ENCODE results near the gene STAMBP. TPM values are rescaled to one million over a fixed set of nuclear protein-coding genes. Genes with fewer than 3 reads are reported as not detected.
A peak's percentile ranks its signal among the peaks of the same experiment; 100 is the strongest.

Gene STAMBP
- total and polyA plus RNA-seq, 2 of the 4 experiments (the other 2 are of a cell fraction): 29.7 to 38.7 TPM

- no peaks in the 10 kb centered on the region for H3K9me3 ChIP-seq (ENCODE audit: control insufficient read depth, insufficient read depth, low read length)
Measured at GRCh38 chr2:73895473-73895872, 66.7 kb downstream of the STAMBP start.

More at GRCh38 chr2:73895473-73895872, 66.7 kb downstream of the STAMBP start:
- H4K8ac ChIP-seq (ENCODE audit: low read depth in 2 of 2, low read length in 2 of 2): no peak overlapping the region
- H3K4me1 ChIP-seq (ENCODE audit: control insufficient read depth, insufficient read depth, low read length): peaks cover 36% of the 10 kb centered on the region
- no peak overlapping the region for H2AK5ac ChIP-seq (ENCODE audit: low read depth, low read length)
- peaks cover 18% of the 10 kb centered on the region for H3K36me3 ChIP-seq (ENCODE audit: control insufficient read depth, insufficient read depth, low read length)
- intact Hi-C loops (cut with micrococcal nuclease): loop anchor here (2.0 kb wide), 1 partner anchor 67 kb away; the partner anchor contains the start of gene STAMBP
- WGBS, 2 experiments (ENCODE audit: extremely low coverage in 2 of 2, insufficient read length in 1 of 2): no CpG with 5 or more reads among the region's 9 CpGs
- dilution Hi-C loops (cut with HindIII; ENCODE audit: low sequenced_read_pairs, unreplicated experiment): no loop called here
- H3K4me3 ChIP-seq (ENCODE audit: insufficient read depth, low read depth, low read length): peak overlapping the region; percentile 77; the same call in 1 of the 2 replicates
- no peak overlapping the region for H3K56ac ChIP-seq (ENCODE audit: extremely low read depth, insufficient read depth, low read length)
- H3K79me1 ChIP-seq (ENCODE audit: low read depth in 1 of 2, low read length in 2 of 2): peaks cover 17 to 85% of the 10 kb centered on the region in 2 experiments; a peak in 3 of 4 replicates
- no peak overlapping the region for H2BK5ac ChIP-seq (ENCODE audit: low read depth, low read length, poor library complexity, severe bottlenecking)
- H3K18ac ChIP-seq (ENCODE audit: low read depth, low read length): no peak overlapping the region
- DNase-seq (no peak), ATAC-seq (ENCODE audit: low read depth) (no peak)
- TF ChIP-seq ELK1 (IDR thresholded peaks at IDR 0.05; ENCODE audit: borderline replicate concordance, low read depth, low read length): no peak
- no peak for TF ChIP-seq RCOR1 (IDR thresholded peaks at IDR 0.05; ENCODE audit: insufficient replicate concordance, low read length)
- TF ChIP-seq FOS (IDR thresholded peaks at IDR 0.05; ENCODE audit: low read depth, low read length): no peak
- no peak for TF ChIP-seq MAFK (IDR thresholded peaks at IDR 0.05; ENCODE audit: low read depth, low read length)
- no peak for TF ChIP-seq NFE2L2 (IDR thresholded peaks at IDR 0.05; ENCODE audit: low read depth, low read length)
- TF ChIP-seq CTCF (conservative IDR thresholded peaks at IDR 0.05; ENCODE audit: low read depth, low read length): no peak
- no peak for TF ChIP-seq MAZ (IDR thresholded peaks at IDR 0.05; ENCODE audit: borderline replicate concordance, low read depth, low read length)
- no peak for TF ChIP-seq MXI1 (IDR thresholded peaks at IDR 0.05; ENCODE audit: borderline replicate concordance, low read depth, low read length)
- no peak overlapping the region for H3K27ac ChIP-seq (ENCODE audit: insufficient read depth, low read length)
- no peak overlapping the region for H2BK15ac ChIP-seq (ENCODE audit: low read depth, low read length)
- no peak overlapping the region for H2AFZ ChIP-seq (replicated peaks; ENCODE audit: low read length, poor library complexity)
- POLR2A ChIA-PET (ENCODE audit: unreplicated experiment): interaction anchor here (0.6 to 1.1 kb wide), 2 partner anchors 67 to 218 kb away, joined by 12 to 20 read pairs; partner anchors contain the start of gene STAMBP
- H3K4me2 ChIP-seq (ENCODE audit: low read depth, low read length): peak overlapping the region; percentile 73; the same call in 1 of the 2 replicates
- CTCF ChIA-PET: no interaction called here
- H3K23ac ChIP-seq (ENCODE audit: low read depth, low read length): no peak overlapping the region
- peaks cover 45% of the 10 kb centered on the region for H3K9me1 ChIP-seq (ENCODE audit: insufficient read depth, low read length)
- no peak overlapping the region for H4K91ac ChIP-seq (ENCODE audit: insufficient read depth, low read depth, low read length)
- in situ Hi-C loops (cut with MboI; ENCODE audit: low sequenced_read_pairs): no loop called here
- H3K14ac ChIP-seq (replicated peaks; ENCODE audit: low read depth, low read length): peak overlapping the region; percentile 47; the same call in 1 of the 2 replicates
- H2BK120ac ChIP-seq (ENCODE audit: low read depth, low read length): no peak overlapping the region
- no TSS peak for BruUV-seq (replicated peaks)
- H2AK9ac ChIP-seq (replicated peaks; ENCODE audit: low read depth, low read length, poor library complexity): no peak overlapping the region
- peak overlapping the region; percentile 95; the same call in 1 of the 2 replicates for H3K9ac ChIP-seq (ENCODE audit: low read depth, low read length)
- no peak overlapping the region for H3K4ac ChIP-seq (ENCODE audit: low read depth, low read length)
- no peaks in the 10 kb centered on the region for H3K27me3 ChIP-seq (ENCODE audit: control insufficient read depth, insufficient read depth, low read length)
- H4K5ac ChIP-seq (ENCODE audit: low read depth, low read length): no peak overlapping the region
- no peak overlapping the region for H2BK20ac ChIP-seq (ENCODE audit: low read depth, low read length)
- H4K20me1 ChIP-seq (ENCODE audit: insufficient read depth, low read length): peaks cover 68% of the 10 kb centered on the region

Data from IMR-90 (cell line).